ENCODE data around the gene SUGCT. TPM values are rescaled to one million over a fixed set of nuclear protein-coding genes. Genes with fewer than 3 reads are reported as not detected.

SUGCT gene
- total and polyA plus RNA-seq, 2 of the 8 experiments (the other 6 are each of a cell fraction or from before 2014, with no cell fraction given): 2.8 to 5.4 TPM

DNA sequence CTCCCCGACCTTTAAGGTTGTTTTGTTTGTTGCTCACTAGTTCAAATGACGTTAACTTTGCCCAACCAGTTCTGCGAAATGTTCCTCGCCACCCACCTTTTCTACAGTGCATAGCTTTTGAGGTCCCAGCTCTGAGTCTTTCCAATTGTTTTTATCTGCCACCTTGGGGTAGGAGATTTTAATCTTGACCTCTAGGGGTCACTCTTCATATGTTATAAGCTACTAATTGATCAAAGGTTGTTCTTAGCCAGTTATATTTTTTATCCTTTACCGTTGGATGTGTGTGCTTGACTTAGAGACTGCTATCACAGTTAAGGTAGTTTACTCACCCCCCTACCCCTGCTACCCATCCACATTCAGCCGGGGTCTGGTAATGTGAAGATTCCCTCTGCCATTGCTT, 372.4 kb downstream of the SUGCT start:
- Histone ChIP-seq H3K9me3 (ENCODE audit: insufficient read depth in 2 of 2, low read depth in 1 of 2, low read length in 1 of 2) (no peaks in the 10 kb centered on the region), H3K23me2 (ENCODE audit: low read depth, low read length) (no peaks in the 10 kb centered on the region), H3K79me1 (ENCODE audit: low read depth, low read length) (no peaks in the 10 kb centered on the region), H2BK12ac (ENCODE audit: low read depth, low read length) (no peak overlapping the region), H3K79me2 (ENCODE audit: control insufficient read depth in 1 of 2, insufficient read depth in 2 of 2, low read length in 2 of 2) (no peaks in the 10 kb centered on the region), H4K91ac (replicated peaks; ENCODE audit: insufficient read length, low read length) (no peak overlapping the region), H3K14ac (ENCODE audit: insufficient read length) (no peak overlapping the region), H3K56ac (replicated peaks; ENCODE audit: insufficient read length, low read depth, low read length) (no peak overlapping the region), H3K23ac (ENCODE audit: insufficient read length) (no peak overlapping the region), H2AFZ (ENCODE audit: low read length) (no peak overlapping the region), H3K27me3 (replicated peaks in 1 of 4; ENCODE audit: control insufficient read depth in 3 of 4, extremely low read depth in 1 of 4, insufficient read depth in 3 of 4, low read length in 3 of 4) (no peaks in the 10 kb centered on the region), H3K4me2 (ENCODE audit: insufficient read depth in 1 of 2, low read depth in 2 of 2, low read length in 2 of 2) (no peak overlapping the region), H2BK120ac (replicated peaks; ENCODE audit: low read depth, low read length) (no peak overlapping the region), H2BK5ac (ENCODE audit: low read depth, low read length) (no peak overlapping the region), H3K4me3 (ENCODE audit: extremely low read depth in 1 of 4, insufficient read depth in 2 of 4, low read depth in 3 of 4, low read length in 4 of 4) (no peak overlapping the region), H3K4ac (replicated peaks; ENCODE audit: insufficient read length, low read depth, low read length) (no peak overlapping the region), H2BK20ac (ENCODE audit: low read length) (no peak overlapping the region), H3K27ac (ENCODE audit: low read depth, low read length) (no peak overlapping the region), H2BK15ac (ENCODE audit: low read length) (no peak overlapping the region), H3K4me1 (replicated peaks in 1 of 4; ENCODE audit: control insufficient read depth in 3 of 4, insufficient read depth in 4 of 4, low read length in 3 of 4) (peaks cover 0 to 3% (median 0%) of the 10 kb centered on the region in 4 experiments; a peak in 1 of 7 replicates), H3K36me3 (ENCODE audit: control insufficient read depth in 2 of 4, insufficient read depth in 4 of 4, low read length in 3 of 4) (no peaks in the 10 kb centered on the region), H4K20me1 (replicated peaks in 1 of 2; ENCODE audit: control insufficient read depth in 1 of 2, insufficient read depth in 2 of 2, low read length in 2 of 2) (no peaks in the 10 kb centered on the region), H4K8ac (ENCODE audit: extremely low read depth, insufficient read depth, low read length) (no peak overlapping the region), H2AK5ac (ENCODE audit: low read depth, low read length) (no peak overlapping the region), H3K9ac (replicated peaks in 1 of 4; ENCODE audit: extremely low read depth in 1 of 4, low read depth in 3 of 4, low read length in 3 of 4) (no peak overlapping the region), H3K18ac (ENCODE audit: extremely low read depth, low read length) (no peak overlapping the region), H4K5ac (ENCODE audit: insufficient read length, low read depth, low read length) (no peak overlapping the region)
- peak; percentile 36 for FAIRE-seq
- POLR2A ChIA-PET (ENCODE audit: partially characterized antibody): no interaction called here
- TF ChIP-seq TAF1 (IDR thresholded peaks at IDR 0.05; ENCODE audit: low read depth, low read length): no peak
- TF ChIP-seq ASH2L (IDR thresholded peaks at IDR 0.05; ENCODE audit: low read length): no peak
- no peak for TF ChIP-seq MAX (IDR thresholded peaks at IDR 0.05)
- no peak for TF ChIP-seq NANOG (IDR thresholded peaks at IDR 0.05; ENCODE audit: insufficient read depth, low read depth, low read length, poor library complexity, severe bottlenecking)
- TF ChIP-seq, protein P1, sequence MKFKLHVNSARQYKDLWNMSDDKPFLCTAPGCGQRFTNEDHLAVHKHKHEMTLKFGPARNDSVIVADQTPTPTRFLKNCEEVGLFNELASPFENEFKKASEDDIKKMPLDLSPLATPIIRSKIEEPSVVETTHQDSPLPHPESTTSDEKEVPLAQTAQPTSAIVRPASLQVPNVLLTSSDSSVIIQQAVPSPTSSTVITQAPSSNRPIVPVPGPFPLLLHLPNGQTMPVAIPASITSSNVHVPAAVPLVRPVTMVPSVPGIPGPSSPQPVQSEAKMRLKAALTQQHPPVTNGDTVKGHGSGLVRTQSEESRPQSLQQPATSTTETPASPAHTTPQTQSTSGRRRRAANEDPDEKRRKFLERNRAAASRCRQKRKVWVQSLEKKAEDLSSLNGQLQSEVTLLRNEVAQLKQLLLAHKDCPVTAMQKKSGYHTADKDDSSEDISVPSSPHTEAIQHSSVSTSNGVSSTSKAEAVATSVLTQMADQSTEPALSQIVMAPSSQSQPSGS (IDR thresholded peaks at IDR 0.05; ENCODE audit: low read length): no peak
- no peak for TF ChIP-seq FOSL1 (IDR thresholded peaks at IDR 0.05; ENCODE audit: insufficient read depth, low read depth, low read length)
- TF ChIP-seq, protein P2, sequence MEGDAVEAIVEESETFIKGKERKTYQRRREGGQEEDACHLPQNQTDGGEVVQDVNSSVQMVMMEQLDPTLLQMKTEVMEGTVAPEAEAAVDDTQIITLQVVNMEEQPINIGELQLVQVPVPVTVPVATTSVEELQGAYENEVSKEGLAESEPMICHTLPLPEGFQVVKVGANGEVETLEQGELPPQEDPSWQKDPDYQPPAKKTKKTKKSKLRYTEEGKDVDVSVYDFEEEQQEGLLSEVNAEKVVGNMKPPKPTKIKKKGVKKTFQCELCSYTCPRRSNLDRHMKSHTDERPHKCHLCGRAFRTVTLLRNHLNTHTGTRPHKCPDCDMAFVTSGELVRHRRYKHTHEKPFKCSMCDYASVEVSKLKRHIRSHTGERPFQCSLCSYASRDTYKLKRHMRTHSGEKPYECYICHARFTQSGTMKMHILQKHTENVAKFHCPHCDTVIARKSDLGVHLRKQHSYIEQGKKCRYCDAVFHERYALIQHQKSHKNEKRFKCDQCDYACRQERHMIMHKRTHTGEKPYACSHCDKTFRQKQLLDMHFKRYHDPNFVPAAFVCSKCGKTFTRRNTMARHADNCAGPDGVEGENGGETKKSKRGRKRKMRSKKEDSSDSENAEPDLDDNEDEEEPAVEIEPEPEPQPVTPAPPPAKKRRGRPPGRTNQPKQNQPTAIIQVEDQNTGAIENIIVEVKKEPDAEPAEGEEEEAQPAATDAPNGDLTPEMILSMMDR (IDR thresholded peaks at IDR 0.05; ENCODE audit: control extremely low read depth in 1 of 3, insufficient read depth in 1 of 3, low read depth in 1 of 3, low read length in 3 of 3): peak in 2 of 3 experiments; percentile 15 to 37; a peak in 2 of 4 replicates
- TF ChIP-seq RAD21 (IDR thresholded peaks at IDR 0.05 in 1 of 2, conservative IDR thresholded peaks at IDR 0.05 in 1 of 2; ENCODE audit: low read depth in 2 of 2, low read length in 2 of 2): peak; percentile 39 to 47
- DNase-seq (ENCODE audit: low read depth in 1 of 2, low spot score in 2 of 2): no peak
- 77% methylated on average over 6 of the region's 6 CpGs; no CpG with 5 or more reads in 1 of the 2 experiments for WGBS, 2 experiments (ENCODE audit: extremely low coverage in 1 of 2, insufficient coverage in 1 of 2, insufficient read length in 1 of 2, insufficient replicate concordance in 2 of 2, low coverage in 1 of 2, low lambda C conversion rate in 2 of 2, missing lambda C conversion rate in 1 of 2)
- CTCF ChIA-PET (ENCODE audit: partially characterized antibody): interaction anchor here (0.6 to 2.8 kb wide), 36 partner anchors 9 to 1889 kb away, joined by 3 to 41 read pairs (median 3); no protein-coding TSS in a partner anchor
